ENCODE results near the gene SMAD3.
A peak's percentile ranks its signal among the peaks of the same experiment; 100 is the strongest.

Gene SMAD3

GRCh38 chr15:67232591-67232990 lies 167.2 kb downstream of the SMAD3 start:
- TF ChIP-seq CTCF (IDR thresholded peaks at IDR 0.05; ENCODE audit: borderline replicate concordance, control extremely low read depth, extremely low read depth, insufficient read depth, missing control alignments), result no peak
- in situ Hi-C loops (cut with MboI; ENCODE audit: low sequenced_read_pairs, unreplicated experiment), result no loop called here
- DNase-seq (ENCODE audit: low spot score), result no peak

GRCh38 chr15:67240235-67241131 lies 175.1 kb downstream of the SMAD3 start:
- in situ Hi-C loops (cut with MboI; ENCODE audit: low sequenced_read_pairs, unreplicated experiment), result no loop called here
- no peak for DNase-seq (ENCODE audit: low spot score)
- TF ChIP-seq CTCF (IDR thresholded peaks at IDR 0.05; ENCODE audit: borderline replicate concordance, control extremely low read depth, extremely low read depth, insufficient read depth, missing control alignments), result no peak

- peak; percentile 75 for DNase-seq (ENCODE audit: low spot score)
- no peak for TF ChIP-seq CTCF (IDR thresholded peaks at IDR 0.05; ENCODE audit: borderline replicate concordance, control extremely low read depth, extremely low read depth, insufficient read depth, missing control alignments)
- in situ Hi-C loops (cut with MboI; ENCODE audit: low sequenced_read_pairs, unreplicated experiment), result no loop called here
Observed at GRCh38 chr15:67241132-67241855, 175.9 kb downstream of the SMAD3 start.

- DNase-seq (ENCODE audit: low spot score), result no peak
- in situ Hi-C loops (cut with MboI; ENCODE audit: low sequenced_read_pairs, unreplicated experiment), result no loop called here
- no peak for TF ChIP-seq CTCF (IDR thresholded peaks at IDR 0.05; ENCODE audit: borderline replicate concordance, control extremely low read depth, extremely low read depth, insufficient read depth, missing control alignments)
Observed at GRCh38 chr15:67242708-67243111, 177.3 kb downstream of the SMAD3 start.

Measured in GM13976 (cell line).